Natural killer cell (primary cell): ENCODE measurements around the gene PIH1D1. TPM values are rescaled to one million over a fixed set of nuclear protein-coding genes. Genes with fewer than 3 reads are reported as not detected.

Experiments
- ATAC-seq, 3 donors: fragments of 150-1000 bp in 2 of 3; fragments of 200-7000 bp in 1 of 3; cut with Tn5 transposase; 1 replicate in 1 of 3; 2 replicates in 2 of 3; pipeline ENCODE4 v1.10.0; 2021; ENCODE audit warnings: mild to moderate bottlenecking in 2 of 3, moderate library complexity in 2 of 3
- DNase-seq, 2 donors: peaks; one replicate each; pipeline versions ENCODE4 v3.0.0 to v3.0.0-alpha.2; 2013 to 2021; ENCODE audit warnings: mixed read lengths in 1 of 2
- H3K27ac ChIP-seq: one replicate; pipeline ENCODE4 v1.5.1; 2013; ENCODE audit warnings: mild to moderate bottlenecking, low read length
- H3K27me3 ChIP-seq: one replicate; pipeline ENCODE4 v1.6.1; 2013; ENCODE audit warnings: low read length; ENCODE audit not compliant: control insufficient read depth, insufficient read depth
- H3K36me3 ChIP-seq: one replicate; pipeline ENCODE4 v1.6.1; 2013; ENCODE audit warnings: low read length; ENCODE audit not compliant: control insufficient read depth, insufficient read depth
- H3K4me1 ChIP-seq: one replicate; pipeline ENCODE4 v1.6.1; 2013; ENCODE audit warnings: low read length; ENCODE audit not compliant: control insufficient read depth, insufficient read depth
- H3K4me3 ChIP-seq: one replicate; pipeline ENCODE4 v1.5.1; 2013; ENCODE audit warnings: low read length
- H3K9me3 ChIP-seq: one replicate; pipeline ENCODE4 v1.6.1; 2013; ENCODE audit warnings: low read length; ENCODE audit not compliant: control insufficient read depth, insufficient read depth
- H3K27ac Mint-ChIP-seq, 2 donors: one replicate each; pipeline ENCODE4 v1.8.0; 2022; ENCODE audit warnings: mild to moderate bottlenecking in 2 of 2, mixed read lengths in 2 of 2, moderate library complexity in 1 of 2
- H3K27me3 Mint-ChIP-seq, 2 donors: one replicate each; pipeline ENCODE4 v1.8.0; 2022; ENCODE audit warnings: low read depth in 2 of 2, mixed read lengths in 2 of 2
- H3K36me3 Mint-ChIP-seq: one replicate; pipeline ENCODE4 v1.8.0; 2022; ENCODE audit warnings: mixed read lengths
- H3K4me1 Mint-ChIP-seq, 2 donors: one replicate each; pipeline ENCODE4 v1.8.0; 2022; ENCODE audit warnings: mixed read lengths in 2 of 2
- H3K4me3 Mint-ChIP-seq: one replicate; pipeline ENCODE4 v1.8.0; 2022; ENCODE audit warnings: mild to moderate bottlenecking, moderate library complexity, mixed read lengths
- H3K9me3 Mint-ChIP-seq, 2 donors: one replicate each; pipeline ENCODE4 v1.8.0; 2022; ENCODE audit warnings: mixed read lengths in 2 of 2
- WGBS: methylation state at CpG from one replicate; pipeline ENCODE4 v1.1.7; 2013; ENCODE audit warnings: missing lambda C conversion rate; ENCODE audit not compliant: insufficient coverage; 5-methylcytosine and 5-hydroxymethylcytosine counted together
- intact Hi-C: fragments of 100-400 bp; cut with micrococcal nuclease; formaldehyde crosslinking; loops from one replicate; pipeline ENCODE4 v1.14.2; 2022
- total RNA-seq, 4 donors: library from RNA; stranded (reverse); fragments of 120-200 nt in 1 of 4; gene quantifications; one replicate each; pipeline versions ENCODE4 v1.2.3 to v1.2.4, GENCODE V29; 2013 to 2022
- TF ChIP-seq, protein P1 (sequence below): fragments of 200-600 bp; IDR thresholded peaks from one replicate; pipeline ENCODE4 v1.8.0; 2022; ENCODE audit warnings: antibody characterized with exemption

The PIH1D1 gene
- total RNA-seq, 3 donors from 2014 or later (not counting 1 experiment from before 2014, with no cell fraction given): 112 to 149 (median 138) TPM

GRCh38 chr19:49442354-49442753, 9.3 kb downstream of the PIH1D1 start:
- H3K4me1 ChIP-seq: peaks cover 32% of the 10 kb centered on the region
- DNase-seq: peak in 1 of 2 donors; percentile 39
- H3K27ac ChIP-seq: no peak overlapping the region
- TF ChIP-seq, protein P1, sequence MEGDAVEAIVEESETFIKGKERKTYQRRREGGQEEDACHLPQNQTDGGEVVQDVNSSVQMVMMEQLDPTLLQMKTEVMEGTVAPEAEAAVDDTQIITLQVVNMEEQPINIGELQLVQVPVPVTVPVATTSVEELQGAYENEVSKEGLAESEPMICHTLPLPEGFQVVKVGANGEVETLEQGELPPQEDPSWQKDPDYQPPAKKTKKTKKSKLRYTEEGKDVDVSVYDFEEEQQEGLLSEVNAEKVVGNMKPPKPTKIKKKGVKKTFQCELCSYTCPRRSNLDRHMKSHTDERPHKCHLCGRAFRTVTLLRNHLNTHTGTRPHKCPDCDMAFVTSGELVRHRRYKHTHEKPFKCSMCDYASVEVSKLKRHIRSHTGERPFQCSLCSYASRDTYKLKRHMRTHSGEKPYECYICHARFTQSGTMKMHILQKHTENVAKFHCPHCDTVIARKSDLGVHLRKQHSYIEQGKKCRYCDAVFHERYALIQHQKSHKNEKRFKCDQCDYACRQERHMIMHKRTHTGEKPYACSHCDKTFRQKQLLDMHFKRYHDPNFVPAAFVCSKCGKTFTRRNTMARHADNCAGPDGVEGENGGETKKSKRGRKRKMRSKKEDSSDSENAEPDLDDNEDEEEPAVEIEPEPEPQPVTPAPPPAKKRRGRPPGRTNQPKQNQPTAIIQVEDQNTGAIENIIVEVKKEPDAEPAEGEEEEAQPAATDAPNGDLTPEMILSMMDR: no peak
- no peaks in the 10 kb centered on the region for H3K36me3 Mint-ChIP-seq
- no peak for ATAC-seq
- peaks cover 43% of the 10 kb centered on the region for H3K27me3 ChIP-seq
- 10% methylated on average over 11 of the region's 11 CpGs for WGBS
- no peaks in the 10 kb centered on the region for H3K9me3 Mint-ChIP-seq
- H3K36me3 ChIP-seq: peaks cover 8% of the 10 kb centered on the region
- peaks cover 46 to 48% of the 10 kb centered on the region in 2 donors for H3K27me3 Mint-ChIP-seq
- intact Hi-C loops: no loop called here
- peaks cover 17 to 45% of the 10 kb centered on the region in 2 donors for H3K4me1 Mint-ChIP-seq
- H3K4me3 Mint-ChIP-seq: peak overlapping the region; percentile 83
- H3K27ac Mint-ChIP-seq: peak overlapping the region in 1 of 2 donors; percentile 88
- no peak overlapping the region for H3K4me3 ChIP-seq
- no peaks in the 10 kb centered on the region for H3K9me3 ChIP-seq

- 28% methylated on average over 14 of the region's 14 CpGs for WGBS
- peak overlapping the region in 1 of 2 donors; percentile 88 for H3K27ac Mint-ChIP-seq
Observed at GRCh38 chr19:49441960-49442350, 9.7 kb downstream of the PIH1D1 start.

GRCh38 chr19:49441210-49441959, 10.2 kb downstream of the PIH1D1 start, which contains the start of gene SLC17A7:
SLC17A7 (minus strand) TSS chr19:49441527; CDS start chr19:49441379, 148 bp downstream.
- intact Hi-C loops: no loop called here
- WGBS: 4% methylated on average over 56 of the region's 56 CpGs
- DNase-seq: peak in 1 of 2 donors; percentile 72
- Histone ChIP-seq H3K4me1 (peaks cover 38% of the 10 kb centered on the region), H3K27me3 (peaks cover 51% of the 10 kb centered on the region), H3K27ac (no peak within 1 kb of the TSS), H3K4me3 (no peak within 1 kb of the TSS), H3K36me3 (no peaks in the 10 kb centered on the region), H3K9me3 (no peaks in the 10 kb centered on the region)
- Mint-ChIP-seq H3K27me3 (peaks cover 56 to 58% of the 10 kb centered on the region in 2 donors), H3K4me1 (peaks cover 18 to 52% of the 10 kb centered on the region in 2 donors), H3K9me3 (no peaks in the 10 kb centered on the region), H3K36me3 (no peaks in the 10 kb centered on the region), H3K27ac (peak within 1 kb of the TSS in 1 of 2 donors; percentile 88), H3K4me3 (peak within 1 kb of the TSS; percentile 83)
- ATAC-seq: peak in 2 of 3 donors; percentile 17 to 20
- TF ChIP-seq, protein P1: no peak

More at GRCh38 chr19:49441960-49442350, 9.7 kb downstream of the PIH1D1 start:
- ATAC-seq (no peak), DNase-seq (no peak)
- H3K9me3 ChIP-seq: no peaks in the 10 kb centered on the region
- H3K27me3 ChIP-seq: peaks cover 46% of the 10 kb centered on the region
- no peak overlapping the region for H3K27ac ChIP-seq
- Mint-ChIP-seq H3K27me3 (peaks cover 50 to 52% of the 10 kb centered on the region in 2 donors), H3K4me3 (peak overlapping the region; percentile 83), H3K4me1 (peaks cover 17 to 49% of the 10 kb centered on the region in 2 donors), H3K9me3 (no peaks in the 10 kb centered on the region), H3K36me3 (no peaks in the 10 kb centered on the region)
- peaks cover 5% of the 10 kb centered on the region for H3K36me3 ChIP-seq
- TF ChIP-seq, protein P1: no peak
- H3K4me1 ChIP-seq: peaks cover 33% of the 10 kb centered on the region
- intact Hi-C loops: no loop called here
- H3K4me3 ChIP-seq: no peak overlapping the region
